Suprapubic skin (tissue), 4 donors: ENCODE measurements around the gene CHRND. TPM values are rescaled to one million over a fixed set of nuclear protein-coding genes. Genes with fewer than 3 reads are reported as not detected.

ENCODE experiments used
- DNase-seq, 2 donors: peaks; one replicate each; pipeline ENCODE4 v3.0.0-alpha.2; 2019; ENCODE audit warnings: low spot score in 2 of 2
- H3K27ac ChIP-seq: fragments of 200-600 bp; sonication (generic); one replicate; pipeline ENCODE4 v1.5.1; 2019
- H3K27me3 ChIP-seq: fragments of 200-600 bp; sonication (generic); one replicate; pipeline ENCODE4 v1.5.1; 2019
- H3K36me3 ChIP-seq: fragments of 200-600 bp; sonication (generic); one replicate; pipeline ENCODE4 v1.5.1; 2019
- H3K4me1 ChIP-seq: fragments of 200-600 bp; sonication (generic); one replicate; pipeline ENCODE4 v1.5.1; 2019
- H3K4me3 ChIP-seq: fragments of 200-600 bp; sonication (generic); one replicate; pipeline ENCODE4 v1.5.1; 2019; ENCODE audit warnings: mild to moderate bottlenecking
- H3K9me3 ChIP-seq: fragments of 200-600 bp; sonication (generic); one replicate; pipeline ENCODE4 v1.5.1; 2019
- EP300 ChIP-seq: sonication (generic); formaldehyde crosslinking; IDR thresholded peaks from one replicate; pipeline ENCODE4 v1.6.1; 2017; ENCODE audit warnings: antibody characterized with exemption
- POLR2A ChIP-seq, 2 donors: fragments of 450-650 bp; IDR thresholded peaks; one replicate each; pipeline ENCODE4 v1.6.1; 2017; ENCODE audit warnings: antibody characterized with exemption in 2 of 2, mild to moderate bottlenecking in 2 of 2, moderate library complexity in 2 of 2
- POLR2AphosphoS5 ChIP-seq, 3 donors: sonication (generic); formaldehyde crosslinking; IDR thresholded peaks; one replicate each; pipeline ENCODE4 v1.6.1; 2017; ENCODE audit warnings: antibody characterized with exemption in 3 of 3
- WGBS: methylation state at CpG from one replicate; pipeline ENCODE4 v1.1.5; 2018; 5-methylcytosine and 5-hydroxymethylcytosine counted together
- total RNA-seq, 4 donors: library from RNA; depleted of rRNA; stranded (reverse); fragments of >200 nt; gene quantifications; one replicate each; pipeline ENCODE4 v1.1.0, GENCODE V29; 2016
- TF ChIP-seq, protein P1 (sequence below), 2 donors: fragments of 200-600 bp in 1 of 2; fragments of 450-650 bp in 1 of 2; sonication (generic) in 1 of 2; IDR thresholded peaks; one replicate each; pipeline ENCODE4 v1.5.1; 2016 to 2019; ENCODE audit warnings: antibody characterized with exemption in 2 of 2, mild to moderate bottlenecking in 1 of 2, moderate library complexity in 1 of 2

The CHRND gene
- total RNA-seq, 4 donors from 2014 or later, result not detected

DNA sequence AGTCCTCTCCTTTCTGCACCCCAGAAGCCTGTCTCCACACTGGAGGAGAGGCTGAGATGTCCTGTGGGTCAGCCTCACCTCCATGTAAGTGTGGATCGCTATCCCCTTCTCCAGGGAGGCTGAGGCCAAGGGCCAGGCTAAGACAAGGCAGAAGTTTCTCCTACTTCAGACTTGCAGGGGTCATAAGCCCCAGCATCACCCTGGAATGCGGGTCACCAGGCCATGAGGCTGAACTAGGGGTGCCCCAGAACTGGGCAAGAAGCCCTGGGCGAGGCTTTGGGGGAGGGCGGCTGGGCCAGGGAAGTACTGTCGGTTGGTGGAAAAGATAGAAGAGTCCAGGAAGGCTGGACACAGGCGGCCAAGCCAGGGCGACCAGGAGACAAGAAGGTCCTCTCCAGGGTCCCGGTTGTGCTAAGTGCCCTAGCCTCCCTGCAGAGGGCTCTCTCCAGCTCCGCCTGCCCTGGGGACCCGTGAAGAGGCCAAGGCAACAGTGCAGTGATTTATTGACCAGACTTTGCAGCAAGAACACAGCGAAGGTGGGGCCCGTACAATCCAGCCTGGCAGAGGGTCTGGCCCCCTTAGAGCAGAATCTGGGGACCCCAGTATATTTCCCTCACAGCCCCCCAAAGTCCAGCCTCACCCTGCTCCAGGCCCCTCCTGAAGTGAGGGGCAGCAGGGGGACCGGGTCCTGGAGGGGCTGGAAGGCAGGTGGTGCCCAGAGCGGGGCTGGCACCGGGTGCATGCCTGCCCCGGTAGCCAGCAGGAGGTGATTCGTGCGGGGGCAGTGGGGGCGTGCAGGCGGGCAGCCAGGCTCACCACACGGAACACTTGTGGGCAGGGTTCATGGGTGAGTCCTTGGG is 46.4 kb upstream of the CHRND start:
- no peak overlapping the region for H3K27ac ChIP-seq
- no peaks in the 10 kb centered on the region for H3K9me3 ChIP-seq
- no peak overlapping the region for H3K4me3 ChIP-seq
- H3K27me3 ChIP-seq, result peaks cover 61% of the 10 kb centered on the region
- 67% methylated on average over 3 of the region's 21 CpGs for WGBS
- H3K36me3 ChIP-seq, result no peaks in the 10 kb centered on the region
- TF ChIP-seq POLR2AphosphoS5 (IDR thresholded peaks at IDR 0.05) (no peak), EP300 (no peak), POLR2A (IDR thresholded peaks at IDR 0.05) (no peak)
- TF ChIP-seq, protein P1, sequence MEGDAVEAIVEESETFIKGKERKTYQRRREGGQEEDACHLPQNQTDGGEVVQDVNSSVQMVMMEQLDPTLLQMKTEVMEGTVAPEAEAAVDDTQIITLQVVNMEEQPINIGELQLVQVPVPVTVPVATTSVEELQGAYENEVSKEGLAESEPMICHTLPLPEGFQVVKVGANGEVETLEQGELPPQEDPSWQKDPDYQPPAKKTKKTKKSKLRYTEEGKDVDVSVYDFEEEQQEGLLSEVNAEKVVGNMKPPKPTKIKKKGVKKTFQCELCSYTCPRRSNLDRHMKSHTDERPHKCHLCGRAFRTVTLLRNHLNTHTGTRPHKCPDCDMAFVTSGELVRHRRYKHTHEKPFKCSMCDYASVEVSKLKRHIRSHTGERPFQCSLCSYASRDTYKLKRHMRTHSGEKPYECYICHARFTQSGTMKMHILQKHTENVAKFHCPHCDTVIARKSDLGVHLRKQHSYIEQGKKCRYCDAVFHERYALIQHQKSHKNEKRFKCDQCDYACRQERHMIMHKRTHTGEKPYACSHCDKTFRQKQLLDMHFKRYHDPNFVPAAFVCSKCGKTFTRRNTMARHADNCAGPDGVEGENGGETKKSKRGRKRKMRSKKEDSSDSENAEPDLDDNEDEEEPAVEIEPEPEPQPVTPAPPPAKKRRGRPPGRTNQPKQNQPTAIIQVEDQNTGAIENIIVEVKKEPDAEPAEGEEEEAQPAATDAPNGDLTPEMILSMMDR (IDR thresholded peaks at IDR 0.05), result no peak
- peak in 1 of 2 donors; percentile 51 for DNase-seq
- no peaks in the 10 kb centered on the region for H3K4me1 ChIP-seq

DNA sequence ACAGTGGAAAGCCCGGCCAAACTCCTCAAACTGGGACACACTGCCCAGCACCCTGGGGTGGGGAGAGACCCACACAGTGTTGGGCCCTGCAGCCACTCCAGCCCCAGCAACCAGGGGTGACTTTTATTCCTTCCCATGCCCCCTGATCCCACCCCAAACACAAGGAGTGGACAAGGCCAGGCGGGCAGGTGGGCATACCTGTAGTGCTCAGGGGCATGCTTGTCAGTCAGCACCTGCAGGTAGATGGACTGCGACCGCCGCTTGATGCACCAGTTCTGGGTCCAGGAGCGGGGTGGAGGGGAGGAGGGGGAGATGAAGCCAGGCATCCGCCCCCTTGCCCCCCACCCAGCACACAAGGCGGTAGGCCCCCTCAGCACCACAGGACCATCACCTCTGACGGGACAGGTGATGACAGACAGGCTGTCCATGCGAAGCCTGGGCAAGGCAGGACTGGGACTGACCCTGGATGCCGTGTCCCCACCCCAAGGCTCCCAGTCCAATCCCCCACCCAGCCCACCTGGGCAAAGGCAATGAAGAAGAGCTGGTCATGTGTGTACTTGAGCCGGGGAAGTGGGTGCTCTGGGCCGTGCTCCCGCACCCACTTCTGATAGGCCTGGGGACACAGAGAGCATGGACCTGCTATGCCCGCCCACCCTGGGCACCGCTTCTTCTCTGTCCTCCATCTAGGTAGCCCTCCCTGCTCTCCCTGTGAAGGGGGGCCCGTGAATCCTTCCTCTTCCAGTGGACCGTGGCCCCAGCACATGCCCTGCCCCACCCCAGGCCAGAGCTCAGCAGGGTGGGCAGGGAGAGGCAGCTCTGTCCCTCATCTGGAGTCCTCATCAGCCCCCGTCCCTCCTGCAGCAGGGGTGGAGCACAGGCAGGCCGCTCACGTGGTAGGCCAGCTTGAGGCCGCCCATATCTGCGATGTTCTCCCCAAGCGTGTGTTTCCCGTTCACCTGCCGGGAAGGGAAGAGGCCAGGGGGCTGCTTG is 45.5 kb upstream of the CHRND start:
- H3K27me3 ChIP-seq, result peaks cover 64% of the 10 kb centered on the region
- 79% methylated on average over 6 of the region's 26 CpGs for WGBS
- DNase-seq, result peak in 1 of 2 donors; percentile 53
- H3K27ac ChIP-seq, result no peak overlapping the region
- H3K4me3 ChIP-seq, result no peak overlapping the region
- peaks cover 3% of the 10 kb centered on the region for H3K4me1 ChIP-seq
- TF ChIP-seq EP300 (no peak), POLR2A (IDR thresholded peaks at IDR 0.05) (no peak), POLR2AphosphoS5 (IDR thresholded peaks at IDR 0.05) (no peak)
- TF ChIP-seq, protein P1 (IDR thresholded peaks at IDR 0.05), result no peak
- H3K9me3 ChIP-seq, result no peaks in the 10 kb centered on the region
- no peaks in the 10 kb centered on the region for H3K36me3 ChIP-seq

GRCh38 chr2:232481322-232482140 is 44.4 kb upstream of the CHRND start:
- Histone ChIP-seq H3K9me3 (no peaks in the 10 kb centered on the region), H3K36me3 (no peaks in the 10 kb centered on the region), H3K4me1 (peaks cover 13% of the 10 kb centered on the region), H3K4me3 (no peak overlapping the region), H3K27me3 (peaks cover 74% of the 10 kb centered on the region), H3K27ac (no peak overlapping the region)
- WGBS, result 94% methylated on average over 13 of the region's 29 CpGs
- DNase-seq, result peak in 1 of 2 donors; percentile 54
- no peak for TF ChIP-seq POLR2AphosphoS5 (IDR thresholded peaks at IDR 0.05)
- TF ChIP-seq, protein P1 (IDR thresholded peaks at IDR 0.05), result no peak
- TF ChIP-seq EP300, result no peak
- no peak for TF ChIP-seq POLR2A (IDR thresholded peaks at IDR 0.05)

- Histone ChIP-seq H3K4me3 (no peak overlapping the region), H3K9me3 (no peaks in the 10 kb centered on the region), H3K4me1 (peaks cover 24% of the 10 kb centered on the region), H3K36me3 (no peaks in the 10 kb centered on the region), H3K27ac (no peak overlapping the region), H3K27me3 (peaks cover 85% of the 10 kb centered on the region)
- peak in 1 of 2 donors; percentile 48 for DNase-seq
- no peak for TF ChIP-seq POLR2AphosphoS5 (IDR thresholded peaks at IDR 0.05)
- TF ChIP-seq EP300, result no peak
- TF ChIP-seq, protein P1 (IDR thresholded peaks at IDR 0.05), result no peak
- TF ChIP-seq POLR2A (IDR thresholded peaks at IDR 0.05), result no peak
- WGBS, result 90% methylated on average over 23 of the region's 31 CpGs
These were observed 43.4 kb upstream of the CHRND start for GRCh38 chr2:232482301-232483238.
